ENCODE results near the gene ZSCAN32.

The ZSCAN32 gene

DNA sequence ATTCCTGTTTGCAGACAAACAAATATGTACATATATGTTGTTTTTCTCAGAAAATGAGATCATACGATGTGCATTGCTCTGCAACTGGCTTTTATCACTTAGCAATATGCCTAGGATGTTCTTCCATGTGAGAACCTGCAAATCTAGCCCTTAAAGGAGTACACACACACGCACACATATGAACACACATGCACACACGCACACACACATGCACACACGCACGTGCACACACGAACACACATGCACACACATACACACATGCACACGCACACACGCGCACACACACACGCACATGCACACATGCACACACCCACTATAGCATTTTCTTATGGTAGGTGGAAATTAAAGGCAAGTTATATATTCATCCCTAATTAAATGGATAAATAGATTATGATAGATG, 53.2 kb downstream of the ZSCAN32 start:
- Histone ChIP-seq H3K79me2 (ENCODE audit: insufficient read depth, low read length) (no peaks in the 10 kb centered on the region), H3K36me3 (ENCODE audit: insufficient read depth, low read length) (no peaks in the 10 kb centered on the region), H2AFZ (ENCODE audit: low read length) (no peak overlapping the region), H4K20me1 (ENCODE audit: insufficient read depth, low read length) (no peaks in the 10 kb centered on the region), H3K4me2 (ENCODE audit: low read length) (no peak overlapping the region), H3K27me3 (ENCODE audit: insufficient read depth, low read length) (no peaks in the 10 kb centered on the region), H3K4me3 (ENCODE audit: low read depth, low read length, poor library complexity, severe bottlenecking) (no peak overlapping the region), H3K9me2 (ENCODE audit: low read depth, low read length) (no peaks in the 10 kb centered on the region), H3K4me1 (ENCODE audit: insufficient read depth, low read length, severe bottlenecking) (peaks cover 25% of the 10 kb centered on the region), H3K9me3 (ENCODE audit: low read length) (no peaks in the 10 kb centered on the region), H3K9ac (ENCODE audit: low read length) (no peak overlapping the region), H3F3A (ENCODE audit: insufficient read depth, low read length) (0 out of 2 replicates have a peak, but pooled peaks cover 3% of the 10 kb centered on the region), H3K27ac (ENCODE audit: low read depth, low read length, poor library complexity, severe bottlenecking) (peak overlapping the region; percentile 74)
- TF ChIP-seq, protein P1, sequence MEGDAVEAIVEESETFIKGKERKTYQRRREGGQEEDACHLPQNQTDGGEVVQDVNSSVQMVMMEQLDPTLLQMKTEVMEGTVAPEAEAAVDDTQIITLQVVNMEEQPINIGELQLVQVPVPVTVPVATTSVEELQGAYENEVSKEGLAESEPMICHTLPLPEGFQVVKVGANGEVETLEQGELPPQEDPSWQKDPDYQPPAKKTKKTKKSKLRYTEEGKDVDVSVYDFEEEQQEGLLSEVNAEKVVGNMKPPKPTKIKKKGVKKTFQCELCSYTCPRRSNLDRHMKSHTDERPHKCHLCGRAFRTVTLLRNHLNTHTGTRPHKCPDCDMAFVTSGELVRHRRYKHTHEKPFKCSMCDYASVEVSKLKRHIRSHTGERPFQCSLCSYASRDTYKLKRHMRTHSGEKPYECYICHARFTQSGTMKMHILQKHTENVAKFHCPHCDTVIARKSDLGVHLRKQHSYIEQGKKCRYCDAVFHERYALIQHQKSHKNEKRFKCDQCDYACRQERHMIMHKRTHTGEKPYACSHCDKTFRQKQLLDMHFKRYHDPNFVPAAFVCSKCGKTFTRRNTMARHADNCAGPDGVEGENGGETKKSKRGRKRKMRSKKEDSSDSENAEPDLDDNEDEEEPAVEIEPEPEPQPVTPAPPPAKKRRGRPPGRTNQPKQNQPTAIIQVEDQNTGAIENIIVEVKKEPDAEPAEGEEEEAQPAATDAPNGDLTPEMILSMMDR (IDR thresholded peaks at IDR 0.05; ENCODE audit: low read length), result no peak
- TF ChIP-seq EZH2 (IDR thresholded peaks at IDR 0.05; ENCODE audit: borderline replicate concordance, low read length), result no peak

DNA sequence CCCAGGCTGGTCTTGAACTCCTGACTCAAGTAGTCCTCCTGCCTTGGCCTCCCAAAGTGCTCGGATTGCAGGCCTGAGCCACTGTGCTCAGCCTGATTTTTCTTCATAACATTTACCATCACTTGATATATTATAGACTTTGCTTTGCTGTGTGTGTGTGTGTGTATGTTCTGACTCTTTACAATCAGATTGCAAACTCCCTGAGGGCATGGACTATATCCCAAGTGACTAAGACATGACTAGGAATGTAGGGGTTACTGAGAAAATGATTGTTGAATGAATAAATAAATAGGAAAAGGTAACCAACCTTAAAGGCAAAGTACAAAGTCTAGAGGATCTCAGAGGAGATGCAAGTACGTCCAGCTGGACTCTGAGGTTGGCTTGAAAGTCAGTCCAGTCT, 54.8 kb downstream of the ZSCAN32 start:
- H3K9me3 ChIP-seq (ENCODE audit: low read length), result no peaks in the 10 kb centered on the region
- H3K4me3 ChIP-seq (ENCODE audit: low read depth, low read length, poor library complexity, severe bottlenecking), result no peak overlapping the region
- H3K9ac ChIP-seq (ENCODE audit: low read length), result no peak overlapping the region
- H4K20me1 ChIP-seq (ENCODE audit: insufficient read depth, low read length), result no peaks in the 10 kb centered on the region
- no peak overlapping the region for H2AFZ ChIP-seq (ENCODE audit: low read length)
- H3F3A ChIP-seq (ENCODE audit: insufficient read depth, low read length), result 0 out of 2 replicates have a peak, but pooled peaks cover 3% of the 10 kb centered on the region
- no peaks in the 10 kb centered on the region for H3K9me2 ChIP-seq (ENCODE audit: low read depth, low read length)
- H3K27me3 ChIP-seq (ENCODE audit: insufficient read depth, low read length), result no peaks in the 10 kb centered on the region
- H3K4me1 ChIP-seq (ENCODE audit: insufficient read depth, low read length, severe bottlenecking), result peaks cover 25% of the 10 kb centered on the region
- H3K36me3 ChIP-seq (ENCODE audit: insufficient read depth, low read length), result no peaks in the 10 kb centered on the region
- TF ChIP-seq, protein P1 (IDR thresholded peaks at IDR 0.05; ENCODE audit: low read length), result no peak
- no peak for TF ChIP-seq EZH2 (IDR thresholded peaks at IDR 0.05; ENCODE audit: borderline replicate concordance, low read length)
- no peak overlapping the region for H3K27ac ChIP-seq (ENCODE audit: low read depth, low read length, poor library complexity, severe bottlenecking)
- no peak overlapping the region for H3K4me2 ChIP-seq (ENCODE audit: low read length)
- H3K79me2 ChIP-seq (ENCODE audit: insufficient read depth, low read length), result no peaks in the 10 kb centered on the region
